T47D (cell line): ENCODE data around the gene DPM2.

Source experiments
- DNase-seq, 2 experiments: peaks; one replicate each; pipeline versions ENCODE4 v3.0.0 to v3.0.0-alpha.2; 2011 to 2012; ENCODE audit warnings: low read depth in 1 of 2, low spot score in 1 of 2
- JUND ChIP-seq: IDR thresholded peaks from 2 replicates; pipeline ENCODE4 v1.6.1; 2012; ENCODE audit warnings: low read depth
- in situ Hi-C: cut with HindIII; loops from 2 replicates; pipeline ENCODE4 v1.10.0; 2016; ENCODE audit warnings: low sequenced_read_pairs, low pct_unique_long_range_greater_than_20kb

The DPM2 gene

GRCh38 chr9:127924736-127925444 is 12.8 kb downstream of the DPM2 start:
- in situ Hi-C loops: no loop called here
- no peak for DNase-seq
- TF ChIP-seq JUND: no peak

DNA sequence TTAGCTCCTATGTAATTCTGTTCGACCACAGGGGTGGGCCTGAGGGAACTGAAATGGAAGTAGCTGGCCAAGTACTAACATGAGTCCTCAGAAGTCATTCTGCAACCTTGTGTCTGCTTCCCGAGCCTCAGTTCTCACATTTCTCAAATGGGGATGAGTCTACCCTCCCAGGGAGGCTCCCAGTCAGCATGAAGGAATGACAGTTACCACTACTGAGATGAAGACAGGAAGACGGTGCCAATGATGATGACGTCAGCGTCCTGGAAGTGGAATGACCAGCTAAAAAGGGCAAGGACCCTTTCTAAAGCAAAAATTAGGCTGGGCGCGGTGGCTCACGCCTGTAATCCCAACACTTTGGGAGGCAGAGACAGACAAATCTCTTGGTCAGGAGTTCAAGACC is 13.9 kb downstream of the DPM2 start:
- no peak for TF ChIP-seq JUND
- in situ Hi-C loops: no loop called here
- DNase-seq: no peak

DNA sequence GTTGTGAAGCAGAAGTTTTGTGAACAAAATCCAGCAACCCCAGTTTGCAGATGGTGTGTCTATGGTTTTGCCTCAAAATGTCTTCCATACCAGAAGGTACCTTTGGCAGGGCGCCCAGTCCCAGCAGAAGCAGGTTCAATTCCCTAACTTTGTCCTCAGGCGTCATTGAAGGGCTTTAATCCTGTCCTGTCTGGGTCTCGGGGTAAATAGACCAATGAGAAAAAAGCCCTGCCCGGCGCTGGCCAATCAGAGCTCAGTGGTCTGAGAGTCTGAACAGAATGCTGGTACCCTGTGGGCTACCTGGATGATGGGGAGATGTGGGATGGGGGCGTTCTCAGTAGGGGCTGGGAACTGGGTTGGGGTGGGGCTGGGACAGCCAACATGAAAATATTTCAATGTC is 14.6 kb downstream of the DPM2 start:
- TF ChIP-seq JUND: no peak
- DNase-seq: no peak
- in situ Hi-C loops: no loop called here

GRCh38 chr9:127921557-127922120 is 16.0 kb downstream of the DPM2 start:
- in situ Hi-C loops: no loop called here
- no peak for TF ChIP-seq JUND
- DNase-seq: peak; percentile 69 to 97

DNA sequence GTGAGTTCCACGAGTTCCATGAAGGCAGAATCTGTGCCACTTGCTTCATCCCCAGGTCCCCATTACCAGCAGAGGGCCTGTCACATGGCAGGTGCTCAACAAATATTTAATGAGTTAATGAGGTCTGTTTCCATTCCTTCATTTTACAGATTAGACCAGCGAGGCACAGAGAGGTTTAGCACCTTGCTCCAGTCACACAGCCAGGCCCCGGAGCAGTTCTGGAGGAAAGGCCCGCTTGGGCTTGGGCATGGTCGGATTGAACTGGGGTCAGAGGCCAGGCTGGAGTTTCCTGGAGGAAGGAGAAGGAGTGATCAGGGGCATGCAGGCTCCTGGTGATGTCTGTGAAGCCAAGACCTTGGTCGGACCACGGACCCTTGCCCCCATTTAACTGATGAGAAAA is 16.9 kb downstream of the DPM2 start:
- TF ChIP-seq JUND: no peak
- DNase-seq: no peak
- in situ Hi-C loops: no loop called here

- TF ChIP-seq JUND: no peak
- in situ Hi-C loops: no loop called here
- no peak for DNase-seq
These were observed 18.3 kb downstream of the DPM2 start for GRCh38 chr9:127919253-127919815.

DNA sequence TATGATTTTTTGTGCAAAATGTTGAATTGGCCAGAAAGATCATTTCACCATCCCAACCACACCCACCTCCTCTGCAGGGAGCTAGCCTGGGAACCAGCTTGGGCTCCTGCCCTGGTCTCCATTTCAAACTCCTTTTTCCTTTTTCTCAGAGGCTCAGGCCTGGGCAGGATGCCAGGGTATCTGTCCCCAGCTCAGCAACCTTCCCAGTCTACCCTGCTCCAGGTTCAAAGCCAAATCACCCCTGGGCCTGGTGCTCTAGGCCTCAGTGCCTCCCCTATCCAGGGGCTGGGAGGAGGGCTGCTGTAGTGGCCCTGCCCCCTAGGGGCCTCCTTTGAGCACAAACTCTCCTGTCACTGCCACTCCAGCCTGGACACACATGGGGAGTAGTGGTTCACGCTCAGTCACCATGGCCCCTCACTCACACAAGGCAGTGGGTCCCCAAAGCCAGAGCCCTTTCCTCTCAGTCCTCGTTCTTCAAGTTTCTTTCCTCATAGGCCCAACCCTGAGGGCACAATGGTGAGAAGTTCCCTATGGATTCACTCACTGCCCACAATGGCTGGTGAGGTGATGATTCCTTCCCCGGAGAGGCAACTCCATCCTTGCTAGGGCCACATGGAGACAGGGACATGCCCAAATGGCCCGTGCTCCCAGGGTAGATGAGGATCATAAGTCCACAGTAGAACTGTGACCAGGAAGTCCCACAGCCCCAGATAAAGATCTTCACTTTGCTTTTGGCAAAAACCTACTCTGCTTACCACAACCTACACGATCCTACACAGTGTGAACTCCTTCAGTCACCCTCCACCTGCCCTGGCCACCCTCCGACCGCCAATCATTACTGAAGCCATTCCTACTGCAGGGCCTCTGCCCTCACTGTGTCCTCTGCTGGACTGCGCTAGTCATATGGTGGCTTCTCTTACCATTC is 19.2 kb downstream of the DPM2 start:
- DNase-seq: peak in 1 of 2 experiments; percentile 82
- in situ Hi-C loops: no loop called here
- no peak for TF ChIP-seq JUND

- no peak for DNase-seq
These were observed 20.1 kb downstream of the DPM2 start for GRCh38 chr9:127917603-127918002.

GRCh38 chr9:127916720-127917581 is 20.7 kb downstream of the DPM2 start, which contains the start of gene ST6GALNAC4:
TSS of gene ST6GALNAC4 (minus strand) at chr9:127917041. CDS start at chr9:127916419, 622 bp downstream.
- TF ChIP-seq JUND: no peak
- DNase-seq: peak; percentile 90
- in situ Hi-C loops: no loop called here

More at GRCh38 chr9:127917603-127918002, 20.1 kb downstream of the DPM2 start:
- in situ Hi-C loops: no loop called here
- TF ChIP-seq JUND: no peak

DNA sequence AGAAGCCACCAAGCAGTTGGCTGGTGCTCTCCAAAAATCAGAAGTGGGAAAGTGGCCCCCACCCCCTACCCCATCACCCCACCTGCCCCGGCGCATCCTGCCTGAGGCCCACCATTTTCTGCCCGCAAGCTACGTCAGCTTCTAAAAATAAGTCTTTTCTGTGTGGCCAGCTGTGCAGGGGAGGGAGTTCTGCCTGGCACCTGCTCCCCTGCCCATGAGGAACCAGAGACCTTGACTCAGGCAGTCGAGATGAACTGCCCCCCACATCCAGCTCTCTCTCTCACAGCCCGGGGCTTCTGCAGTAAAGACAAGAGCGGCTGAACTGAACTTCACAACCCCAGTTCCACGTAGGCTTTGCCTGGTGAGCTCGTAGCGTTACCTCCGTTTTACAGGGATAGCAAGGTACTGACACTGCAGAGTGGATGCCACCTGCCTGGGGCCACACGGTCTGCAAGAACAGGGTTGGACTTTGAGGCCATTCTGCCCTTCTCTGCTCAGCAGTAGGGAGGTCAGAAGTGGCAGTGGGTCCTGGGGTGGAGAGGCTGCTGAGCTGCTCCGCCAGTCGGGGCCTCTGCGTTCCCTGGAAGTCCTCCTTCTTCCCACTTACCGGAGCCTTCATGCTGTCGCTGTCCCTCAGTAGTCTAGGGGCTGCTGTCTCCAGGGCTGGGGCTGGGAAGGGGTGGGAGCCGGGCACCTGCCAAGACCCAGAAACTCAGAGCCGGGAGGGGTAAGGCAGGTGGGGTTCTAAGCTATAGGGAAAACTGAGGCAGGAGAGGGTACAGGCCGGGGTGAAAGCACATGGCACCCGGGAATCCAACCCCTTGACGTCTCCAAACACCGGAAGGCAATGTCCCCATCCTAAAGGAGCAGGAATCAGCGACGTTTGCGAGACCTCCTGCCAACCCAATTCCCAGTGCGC is 21.6 kb downstream of the DPM2 start:
- in situ Hi-C loops: no loop called here
- no peak for DNase-seq
- no peak for TF ChIP-seq JUND

DNA sequence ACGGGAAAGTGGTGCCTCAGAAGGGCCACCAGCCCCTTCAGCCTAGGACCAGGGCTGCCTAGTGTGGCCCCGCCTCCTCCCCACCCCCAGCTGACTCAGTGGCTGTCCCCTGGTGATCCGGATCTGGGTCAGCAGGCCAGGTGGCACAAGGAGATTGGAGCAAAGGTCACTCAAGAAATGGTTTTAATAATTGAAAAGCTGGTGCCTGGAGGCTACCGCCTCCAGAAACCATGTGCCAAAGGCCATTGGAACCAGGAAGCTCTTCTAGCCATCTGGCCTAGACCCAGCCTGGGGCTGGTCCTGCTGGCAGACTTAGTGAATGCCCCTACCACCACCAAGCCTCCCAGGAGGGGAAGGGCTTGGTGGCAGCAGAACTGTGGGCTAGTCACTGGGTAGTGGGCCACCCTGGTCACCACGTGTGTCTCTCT is 22.3 kb downstream of the DPM2 start:
- TF ChIP-seq JUND: no peak
- in situ Hi-C loops: no loop called here
- no peak for DNase-seq
